ENCODE results near the gene NFILZ.

DNA sequence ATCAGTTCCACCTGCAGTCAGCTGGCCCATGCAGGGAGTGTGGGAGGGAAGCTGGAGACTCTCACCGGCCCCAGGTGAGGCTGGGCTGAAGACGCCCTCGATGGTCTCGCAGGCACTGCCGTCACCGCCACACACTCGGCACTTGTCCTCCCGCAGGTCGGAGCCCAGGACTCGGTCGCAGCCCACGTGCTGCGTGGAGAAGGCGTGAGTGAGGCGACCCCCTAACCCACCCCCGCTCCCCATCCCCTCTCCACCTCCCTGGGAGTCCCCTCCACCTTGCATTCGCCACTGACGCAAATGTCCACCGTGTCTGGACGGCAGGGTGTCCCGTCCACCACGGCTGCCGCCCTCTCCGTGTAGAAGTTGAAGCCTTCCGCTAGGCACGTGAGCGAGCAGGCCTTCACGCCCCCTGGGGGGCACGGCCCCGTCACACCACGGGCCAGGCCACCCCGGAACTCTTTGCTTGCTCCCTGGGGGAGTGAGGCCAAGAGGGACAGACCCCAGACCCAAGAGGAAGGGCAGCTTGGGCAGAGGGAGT is 41.2 kb upstream of the NFILZ start:
- TF ChIP-seq, protein P1, sequence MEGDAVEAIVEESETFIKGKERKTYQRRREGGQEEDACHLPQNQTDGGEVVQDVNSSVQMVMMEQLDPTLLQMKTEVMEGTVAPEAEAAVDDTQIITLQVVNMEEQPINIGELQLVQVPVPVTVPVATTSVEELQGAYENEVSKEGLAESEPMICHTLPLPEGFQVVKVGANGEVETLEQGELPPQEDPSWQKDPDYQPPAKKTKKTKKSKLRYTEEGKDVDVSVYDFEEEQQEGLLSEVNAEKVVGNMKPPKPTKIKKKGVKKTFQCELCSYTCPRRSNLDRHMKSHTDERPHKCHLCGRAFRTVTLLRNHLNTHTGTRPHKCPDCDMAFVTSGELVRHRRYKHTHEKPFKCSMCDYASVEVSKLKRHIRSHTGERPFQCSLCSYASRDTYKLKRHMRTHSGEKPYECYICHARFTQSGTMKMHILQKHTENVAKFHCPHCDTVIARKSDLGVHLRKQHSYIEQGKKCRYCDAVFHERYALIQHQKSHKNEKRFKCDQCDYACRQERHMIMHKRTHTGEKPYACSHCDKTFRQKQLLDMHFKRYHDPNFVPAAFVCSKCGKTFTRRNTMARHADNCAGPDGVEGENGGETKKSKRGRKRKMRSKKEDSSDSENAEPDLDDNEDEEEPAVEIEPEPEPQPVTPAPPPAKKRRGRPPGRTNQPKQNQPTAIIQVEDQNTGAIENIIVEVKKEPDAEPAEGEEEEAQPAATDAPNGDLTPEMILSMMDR (IDR thresholded peaks at IDR 0.05) = no peak
- no peak for TF ChIP-seq POLR2A (IDR thresholded peaks at IDR 0.05)

Data from esophagus squamous epithelium (tissue), 4 donors.